ENCODE results near the gene GYPC. TPM values are rescaled to one million over a fixed set of nuclear protein-coding genes. Genes with fewer than 3 reads are reported as not detected.

Gene GYPC
- polyA plus RNA-seq (2013, experiment 1 of 2), result 120 TPM
- polyA plus RNA-seq (2013, experiment 2 of 2), result 113 TPM

- WGBS, 2 experiments (ENCODE audit: insufficient coverage in 2 of 2), result 6 to 10% methylated on average over 42 to 51 of the region's 51 CpGs
- H3K4me1 ChIP-seq (ENCODE audit: control insufficient read depth, insufficient read depth, low read length, poor library complexity, severe bottlenecking), result peaks cover 24% of the 10 kb centered on the region
- no peaks in the 10 kb centered on the region for H3K9me3 ChIP-seq (ENCODE audit: control insufficient read depth, low read length)
- peak within 1 kb of the TSS; percentile 65 for H3K4me3 ChIP-seq (ENCODE audit: extremely low read depth, insufficient read depth, low read length, poor library complexity, severe bottlenecking)
- peak within 1 kb of the TSS; percentile 88 for H3K27ac ChIP-seq (ENCODE audit: low read depth, low read length, severe bottlenecking)
- H3K36me3 ChIP-seq (ENCODE audit: control insufficient read depth, insufficient read depth, low read length), result peaks cover 2% of the 10 kb centered on the region
Measured at GRCh38 chr2:126655500-126656430, at the start of gene GYPC. TSS of gene GYPC (plus strand) at chr2:126656158. CDS start at chr2:126656264, 106 bp downstream.

GRCh38 chr2:126614524-126615227 is 41.3 kb upstream of the GYPC start:
- Histone ChIP-seq H3K9me3 (ENCODE audit: control insufficient read depth, low read length) (no peaks in the 10 kb centered on the region), H3K4me3 (ENCODE audit: extremely low read depth, insufficient read depth, low read length, poor library complexity, severe bottlenecking) (no peak overlapping the region), H3K36me3 (ENCODE audit: control insufficient read depth, insufficient read depth, low read length) (no peaks in the 10 kb centered on the region), H3K27ac (ENCODE audit: low read depth, low read length, severe bottlenecking) (no peak overlapping the region), H3K4me1 (ENCODE audit: control insufficient read depth, insufficient read depth, low read length, poor library complexity, severe bottlenecking) (no peaks in the 10 kb centered on the region)
- WGBS, 2 experiments (ENCODE audit: insufficient coverage in 2 of 2), result no CpG with 5 or more reads among the region's 1 CpG

- WGBS, 2 experiments (ENCODE audit: insufficient coverage in 2 of 2), result 91 to 93% methylated on average over 4 to 5 of the region's 6 CpGs
- H3K4me1 ChIP-seq (ENCODE audit: control insufficient read depth, insufficient read depth, low read length, poor library complexity, severe bottlenecking), result no peaks in the 10 kb centered on the region
- H3K9me3 ChIP-seq (ENCODE audit: control insufficient read depth, low read length), result peaks cover 5% of the 10 kb centered on the region
- H3K27ac ChIP-seq (ENCODE audit: low read depth, low read length, severe bottlenecking), result no peak overlapping the region
- no peak overlapping the region for H3K4me3 ChIP-seq (ENCODE audit: extremely low read depth, insufficient read depth, low read length, poor library complexity, severe bottlenecking)
- no peaks in the 10 kb centered on the region for H3K36me3 ChIP-seq (ENCODE audit: control insufficient read depth, insufficient read depth, low read length)
Measured at GRCh38 chr2:126616606-126617069, 39.3 kb upstream of the GYPC start.

GRCh38 chr2:126620302-126620701 is 35.7 kb upstream of the GYPC start:
- H3K4me1 ChIP-seq (ENCODE audit: control insufficient read depth, insufficient read depth, low read length, poor library complexity, severe bottlenecking), result no peaks in the 10 kb centered on the region
- H3K36me3 ChIP-seq (ENCODE audit: control insufficient read depth, insufficient read depth, low read length), result no peaks in the 10 kb centered on the region
- no peak overlapping the region for H3K27ac ChIP-seq (ENCODE audit: low read depth, low read length, severe bottlenecking)
- H3K4me3 ChIP-seq (ENCODE audit: extremely low read depth, insufficient read depth, low read length, poor library complexity, severe bottlenecking), result no peak overlapping the region
- WGBS, 2 experiments (ENCODE audit: insufficient coverage in 2 of 2), result 80 to 100% methylated on average over 1 to 2 of the region's 2 CpGs
- peaks cover 6% of the 10 kb centered on the region for H3K9me3 ChIP-seq (ENCODE audit: control insufficient read depth, low read length)

GRCh38 chr2:126623000-126623399 is 33.0 kb upstream of the GYPC start:
- no peaks in the 10 kb centered on the region for H3K36me3 ChIP-seq (ENCODE audit: control insufficient read depth, insufficient read depth, low read length)
- no peaks in the 10 kb centered on the region for H3K4me1 ChIP-seq (ENCODE audit: control insufficient read depth, insufficient read depth, low read length, poor library complexity, severe bottlenecking)
- no peak overlapping the region for H3K27ac ChIP-seq (ENCODE audit: low read depth, low read length, severe bottlenecking)
- no peak overlapping the region for H3K4me3 ChIP-seq (ENCODE audit: extremely low read depth, insufficient read depth, low read length, poor library complexity, severe bottlenecking)
- WGBS, 2 experiments (ENCODE audit: insufficient coverage in 2 of 2), result 100% methylated on average over 1 of the region's 3 CpGs
- peaks cover 6% of the 10 kb centered on the region for H3K9me3 ChIP-seq (ENCODE audit: control insufficient read depth, low read length)

- WGBS, 2 experiments (ENCODE audit: insufficient coverage in 2 of 2), result 89% methylated on average over 1 of the region's 2 CpGs; no CpG with 5 or more reads in 1 of the 2 experiments
- no peak overlapping the region for H3K27ac ChIP-seq (ENCODE audit: low read depth, low read length, severe bottlenecking)
- H3K36me3 ChIP-seq (ENCODE audit: control insufficient read depth, insufficient read depth, low read length), result no peaks in the 10 kb centered on the region
- no peaks in the 10 kb centered on the region for H3K9me3 ChIP-seq (ENCODE audit: control insufficient read depth, low read length)
- H3K4me3 ChIP-seq (ENCODE audit: extremely low read depth, insufficient read depth, low read length, poor library complexity, severe bottlenecking), result no peak overlapping the region
- no peaks in the 10 kb centered on the region for H3K4me1 ChIP-seq (ENCODE audit: control insufficient read depth, insufficient read depth, low read length, poor library complexity, severe bottlenecking)
Measured at GRCh38 chr2:126627643-126628042, 28.3 kb upstream of the GYPC start.

GRCh38 chr2:126634273-126634861 is 21.6 kb upstream of the GYPC start:
- no peaks in the 10 kb centered on the region for H3K36me3 ChIP-seq (ENCODE audit: control insufficient read depth, insufficient read depth, low read length)
- H3K9me3 ChIP-seq (ENCODE audit: control insufficient read depth, low read length), result no peaks in the 10 kb centered on the region
- no peak overlapping the region for H3K4me3 ChIP-seq (ENCODE audit: extremely low read depth, insufficient read depth, low read length, poor library complexity, severe bottlenecking)
- no peak overlapping the region for H3K27ac ChIP-seq (ENCODE audit: low read depth, low read length, severe bottlenecking)
- WGBS, 2 experiments (ENCODE audit: insufficient coverage in 2 of 2), result 57 to 58% methylated on average over 5 to 6 of the region's 12 CpGs
- H3K4me1 ChIP-seq (ENCODE audit: control insufficient read depth, insufficient read depth, low read length, poor library complexity, severe bottlenecking), result no peaks in the 10 kb centered on the region

GRCh38 chr2:126635281-126635680 is 20.7 kb upstream of the GYPC start:
- WGBS, 2 experiments (ENCODE audit: insufficient coverage in 2 of 2), result no CpG with 5 or more reads among the region's 1 CpG
- H3K36me3 ChIP-seq (ENCODE audit: control insufficient read depth, insufficient read depth, low read length), result no peaks in the 10 kb centered on the region
- no peaks in the 10 kb centered on the region for H3K4me1 ChIP-seq (ENCODE audit: control insufficient read depth, insufficient read depth, low read length, poor library complexity, severe bottlenecking)
- no peaks in the 10 kb centered on the region for H3K9me3 ChIP-seq (ENCODE audit: control insufficient read depth, low read length)
- H3K27ac ChIP-seq (ENCODE audit: low read depth, low read length, severe bottlenecking), result no peak overlapping the region
- no peak overlapping the region for H3K4me3 ChIP-seq (ENCODE audit: extremely low read depth, insufficient read depth, low read length, poor library complexity, severe bottlenecking)

- H3K4me1 ChIP-seq (ENCODE audit: control insufficient read depth, insufficient read depth, low read length, poor library complexity, severe bottlenecking), result no peaks in the 10 kb centered on the region
- no peak overlapping the region for H3K4me3 ChIP-seq (ENCODE audit: extremely low read depth, insufficient read depth, low read length, poor library complexity, severe bottlenecking)
- H3K9me3 ChIP-seq (ENCODE audit: control insufficient read depth, low read length), result no peaks in the 10 kb centered on the region
- no peak overlapping the region for H3K27ac ChIP-seq (ENCODE audit: low read depth, low read length, severe bottlenecking)
- no peaks in the 10 kb centered on the region for H3K36me3 ChIP-seq (ENCODE audit: control insufficient read depth, insufficient read depth, low read length)
- WGBS, 2 experiments (ENCODE audit: insufficient coverage in 2 of 2), result 71 to 100% methylated on average over 1 of the region's 1 CpG
Measured at GRCh38 chr2:126635736-126636135, 20.2 kb upstream of the GYPC start.

- WGBS, 2 experiments (ENCODE audit: insufficient coverage in 2 of 2), result 96 to 97% methylated on average over 2 of the region's 2 CpGs
Measured at GRCh38 chr2:126637386-126637785, 18.6 kb upstream of the GYPC start.

More at GRCh38 chr2:126637386-126637785, 18.6 kb upstream of the GYPC start:
- H3K36me3 ChIP-seq (ENCODE audit: control insufficient read depth, insufficient read depth, low read length), result no peaks in the 10 kb centered on the region
- H3K4me3 ChIP-seq (ENCODE audit: extremely low read depth, insufficient read depth, low read length, poor library complexity, severe bottlenecking), result no peak overlapping the region
- no peaks in the 10 kb centered on the region for H3K9me3 ChIP-seq (ENCODE audit: control insufficient read depth, low read length)
- no peak overlapping the region for H3K27ac ChIP-seq (ENCODE audit: low read depth, low read length, severe bottlenecking)
- no peaks in the 10 kb centered on the region for H3K4me1 ChIP-seq (ENCODE audit: control insufficient read depth, insufficient read depth, low read length, poor library complexity, severe bottlenecking)

All from mesodermal cell (in vitro differentiated cells).